Esophagus muscularis mucosa (tissue), 4 donors: ENCODE data around the gene UGT1A5. TPM values are rescaled to one million over a fixed set of nuclear protein-coding genes. Genes with fewer than 3 reads are reported as not detected.

Experiments
- DNase-seq: peaks from one replicate; pipeline ENCODE4 v3.0.0-alpha.2; 2017; ENCODE audit errors: extremely low spot score
- H3K27ac ChIP-seq, 4 donors: fragments of 200-600 bp; sonication (generic); replicated peaks in 1 of 4; 1 replicate in 3 of 4; 2 replicates in 1 of 4; pipeline ENCODE4 v1.5.1; 2016 to 2019; ENCODE audit warnings: mild to moderate bottlenecking in 1 of 4
- H3K27me3 ChIP-seq, 4 donors: fragments of 200-600 bp; sonication (generic); one replicate each; pipeline versions ENCODE4 v1.5.1 to v1.6.0; 2016 to 2019
- H3K36me3 ChIP-seq, 4 donors: fragments of 200-600 bp; sonication (generic); one replicate each; pipeline ENCODE4 v1.5.1; 2016 to 2019
- H3K4me1 ChIP-seq, 4 donors: fragments of 200-600 bp; sonication (generic); one replicate each; pipeline ENCODE4 v1.5.1; 2016 to 2019
- H3K4me3 ChIP-seq, 4 donors: fragments of 200-600 bp; sonication (generic); 1 replicate in 2 of 4; 2 replicates in 2 of 4; pipeline ENCODE4 v1.5.1; 2016 to 2019; ENCODE audit warnings: mild to moderate bottlenecking in 4 of 4, moderate library complexity in 1 of 4
- H3K9me3 ChIP-seq, 4 donors: fragments of 200-600 bp; sonication (generic); 1 replicate in 3 of 4; 2 replicates in 1 of 4; pipeline ENCODE4 v1.5.1; 2016 to 2019
- CTCF ChIP-seq, 3 experiments: fragments of 200-600 bp in 2 of 3; fragments of 450-650 bp in 1 of 3; sonication (generic) in 2 of 3; IDR thresholded peaks; one replicate each; pipeline ENCODE4 v1.5.1; 2017 to 2019; ENCODE audit warnings: antibody characterized with exemption in 3 of 3, mild to moderate bottlenecking in 2 of 3, moderate library complexity in 1 of 3
- EP300 ChIP-seq: sonication (generic); formaldehyde crosslinking; IDR thresholded peaks from one replicate; pipeline ENCODE4 v1.6.1; 2017; ENCODE audit warnings: antibody characterized with exemption
- POLR2A ChIP-seq: fragments of 450-650 bp; IDR thresholded peaks from one replicate; pipeline ENCODE4 v1.6.1; 2017; ENCODE audit warnings: antibody characterized with exemption, moderate library complexity, mild to moderate bottlenecking, low read depth
- POLR2AphosphoS5 ChIP-seq, 2 donors: sonication (generic); formaldehyde crosslinking; IDR thresholded peaks; one replicate each; pipeline ENCODE4 v1.6.1; 2017; ENCODE audit warnings: antibody characterized with exemption in 2 of 2
- WGBS: methylation state at CpG from one replicate; pipeline ENCODE4 v1.1.5; 2018; 5-methylcytosine and 5-hydroxymethylcytosine counted together
- intact Hi-C: fragments of 100-400 bp; cut with DNase I; formaldehyde crosslinking; loops from one replicate; pipeline ENCODE4 v1.15.1; 2023
- total RNA-seq, 4 donors: library from RNA; depleted of rRNA; stranded (reverse); fragments of >200 nt; gene quantifications; one replicate each; pipeline versions ENCODE4 v1.1.0 to v1.2.1, GENCODE V29; 2016

The UGT1A5 gene
- total RNA-seq, 4 donors from 2014 or later, result not detected

GRCh38 chr2:233688341-233688740 lies 24.4 kb upstream of the UGT1A5 start:
- Histone ChIP-seq H3K27ac (no peak overlapping the region), H3K36me3 (no peaks in the 10 kb centered on the region), H3K4me3 (no peak overlapping the region), H3K4me1 (no peaks in the 10 kb centered on the region), H3K27me3 (no peaks in the 10 kb centered on the region), H3K9me3 (no peaks in the 10 kb centered on the region)
- no peak for DNase-seq
- TF ChIP-seq EP300 (no peak), CTCF (IDR thresholded peaks at IDR 0.05) (no peak), POLR2A (no peak), POLR2AphosphoS5 (IDR thresholded peaks at IDR 0.05) (no peak)
- 84% methylated on average over 5 of the region's 5 CpGs for WGBS
- intact Hi-C loops, result no loop called here

GRCh38 chr2:233689031-233689430 lies 23.7 kb upstream of the UGT1A5 start:
- H3K27me3 ChIP-seq, result no peaks in the 10 kb centered on the region
- no peaks in the 10 kb centered on the region for H3K9me3 ChIP-seq
- H3K27ac ChIP-seq, result no peak overlapping the region
- H3K36me3 ChIP-seq, result no peaks in the 10 kb centered on the region
- H3K4me1 ChIP-seq, result no peaks in the 10 kb centered on the region
- intact Hi-C loops, result no loop called here
- no peak for DNase-seq
- no peak overlapping the region for H3K4me3 ChIP-seq
- no peak for TF ChIP-seq POLR2AphosphoS5 (IDR thresholded peaks at IDR 0.05)

GRCh38 chr2:233689501-233689900 lies 23.2 kb upstream of the UGT1A5 start:
- H3K27ac ChIP-seq, result no peak overlapping the region
- H3K27me3 ChIP-seq, result no peaks in the 10 kb centered on the region
- intact Hi-C loops, result no loop called here
- WGBS, result 35% methylated on average over 3 of the region's 3 CpGs
- DNase-seq, result no peak
- H3K4me3 ChIP-seq, result no peak overlapping the region
- no peaks in the 10 kb centered on the region for H3K4me1 ChIP-seq
- TF ChIP-seq EP300, result no peak
- no peak for TF ChIP-seq POLR2A
- TF ChIP-seq CTCF (IDR thresholded peaks at IDR 0.05), result no peak
- TF ChIP-seq POLR2AphosphoS5 (IDR thresholded peaks at IDR 0.05), result no peak
- no peaks in the 10 kb centered on the region for H3K9me3 ChIP-seq
- no peaks in the 10 kb centered on the region for H3K36me3 ChIP-seq

- intact Hi-C loops, result no loop called here
- 75% methylated on average over 4 of the region's 4 CpGs for WGBS
- H3K9me3 ChIP-seq, result no peaks in the 10 kb centered on the region
- H3K27me3 ChIP-seq, result no peaks in the 10 kb centered on the region
- TF ChIP-seq POLR2A (no peak), EP300 (no peak), POLR2AphosphoS5 (IDR thresholded peaks at IDR 0.05) (no peak), CTCF (IDR thresholded peaks at IDR 0.05) (no peak)
- no peaks in the 10 kb centered on the region for H3K36me3 ChIP-seq
- DNase-seq, result no peak
- no peaks in the 10 kb centered on the region for H3K4me1 ChIP-seq
- H3K4me3 ChIP-seq, result no peak overlapping the region
- H3K27ac ChIP-seq, result no peak overlapping the region
Measured at GRCh38 chr2:233690444-233690843, 22.3 kb upstream of the UGT1A5 start.

GRCh38 chr2:233691443-233692433 lies 21.0 kb upstream of the UGT1A5 start:
- TF ChIP-seq EP300 (no peak), CTCF (IDR thresholded peaks at IDR 0.05) (no peak), POLR2A (no peak), POLR2AphosphoS5 (IDR thresholded peaks at IDR 0.05) (no peak)
- no peak for DNase-seq
- WGBS, result 85% methylated on average over 10 of the region's 11 CpGs
- H3K27ac ChIP-seq, result no peak overlapping the region
- H3K36me3 ChIP-seq, result no peaks in the 10 kb centered on the region
- intact Hi-C loops, result no loop called here
- H3K9me3 ChIP-seq, result no peaks in the 10 kb centered on the region
- no peak overlapping the region for H3K4me3 ChIP-seq
- H3K27me3 ChIP-seq, result no peaks in the 10 kb centered on the region
- H3K4me1 ChIP-seq, result no peaks in the 10 kb centered on the region
